Measurements from ENCODE around the gene SLC18B1. TPM values are rescaled to one million over a fixed set of nuclear protein-coding genes. Genes with fewer than 3 reads are reported as not detected.

SLC18B1 gene
- total and polyA plus RNA-seq, 10 of the 15 experiments (the other 5 are each of a cell fraction or from before 2014, with no cell fraction given), result 3.5 to 11.8 (median 7.1) TPM

GRCh38 chr6:132813173-132813856, 14.9 kb upstream of the SLC18B1 start (continued):
- TF ChIP-seq NKRF (conservative IDR thresholded peaks at IDR 0.05), result 0 out of 2 replicates have a peak, but pooled peaks have one; percentile 10
- no peak for TF ChIP-seq PRDM15 (CRISPR knock-in tag; IDR thresholded peaks at IDR 0.05)
- TF ChIP-seq ATF2 (IDR thresholded peaks at IDR 0.05; ENCODE audit: low read length), result peak; percentile 28; the same call in 1 of the 2 replicates
- peak; percentile 0 for TF ChIP-seq CUX1 (IDR thresholded peaks at IDR 0.05; ENCODE audit: insufficient replicate concordance, low read depth, low read length)
- 0 out of 2 replicates have a peak, but pooled peaks have one; percentile 31 for TF ChIP-seq FOXM1 (IDR thresholded peaks at IDR 0.05; ENCODE audit: low read depth, low read length)
- TF ChIP-seq CHD1 (IDR thresholded peaks at IDR 0.05; ENCODE audit: low read depth, low read length), result no peak
- peak; percentile 93 for TF ChIP-seq NR2F1 (conservative IDR thresholded peaks at IDR 0.05)
- no peak for TF ChIP-seq IKZF1 (conservative IDR thresholded peaks at IDR 0.05)
- no peak; the same call in 1 of the 2 replicates for TF ChIP-seq ZNF384 (IDR thresholded peaks at IDR 0.05; ENCODE audit: borderline replicate concordance, low read depth, low read length)
- TF ChIP-seq GABPA (IDR thresholded peaks at IDR 0.05; ENCODE audit: low read depth), result no peak
- 0 out of 2 replicates have a peak, but pooled peaks have one; percentile 18 for TF ChIP-seq IRF4 (IDR thresholded peaks at IDR 0.05; ENCODE audit: low read depth, low read length)
- TF ChIP-seq IKZF2 (IDR thresholded peaks at IDR 0.05), result peak; percentile 82 to 86; a peak in 3 of 4 replicates
- TF ChIP-seq ZBED1 (IDR thresholded peaks at IDR 0.05; ENCODE audit: borderline replicate concordance), result peak; percentile 50; the same call in 1 of the 2 replicates
- peak; percentile 85; the same call in 1 of the 2 replicates for TF ChIP-seq PML (IDR thresholded peaks at IDR 0.05; ENCODE audit: low read length)
- TF ChIP-seq SMARCA5 (IDR thresholded peaks at IDR 0.05), result 0 out of 2 replicates have a peak, but pooled peaks have one; percentile 14
- TF ChIP-seq ELK1 (IDR thresholded peaks at IDR 0.05; ENCODE audit: low read depth, low read length), result no peak

Data from GM12878 (cell line).